ENCODE measurements around the gene NKX2-1.

- TF ChIP-seq, protein P1, sequence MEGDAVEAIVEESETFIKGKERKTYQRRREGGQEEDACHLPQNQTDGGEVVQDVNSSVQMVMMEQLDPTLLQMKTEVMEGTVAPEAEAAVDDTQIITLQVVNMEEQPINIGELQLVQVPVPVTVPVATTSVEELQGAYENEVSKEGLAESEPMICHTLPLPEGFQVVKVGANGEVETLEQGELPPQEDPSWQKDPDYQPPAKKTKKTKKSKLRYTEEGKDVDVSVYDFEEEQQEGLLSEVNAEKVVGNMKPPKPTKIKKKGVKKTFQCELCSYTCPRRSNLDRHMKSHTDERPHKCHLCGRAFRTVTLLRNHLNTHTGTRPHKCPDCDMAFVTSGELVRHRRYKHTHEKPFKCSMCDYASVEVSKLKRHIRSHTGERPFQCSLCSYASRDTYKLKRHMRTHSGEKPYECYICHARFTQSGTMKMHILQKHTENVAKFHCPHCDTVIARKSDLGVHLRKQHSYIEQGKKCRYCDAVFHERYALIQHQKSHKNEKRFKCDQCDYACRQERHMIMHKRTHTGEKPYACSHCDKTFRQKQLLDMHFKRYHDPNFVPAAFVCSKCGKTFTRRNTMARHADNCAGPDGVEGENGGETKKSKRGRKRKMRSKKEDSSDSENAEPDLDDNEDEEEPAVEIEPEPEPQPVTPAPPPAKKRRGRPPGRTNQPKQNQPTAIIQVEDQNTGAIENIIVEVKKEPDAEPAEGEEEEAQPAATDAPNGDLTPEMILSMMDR (IDR thresholded peaks at IDR 0.05), result no peak
- no peak for TF ChIP-seq POLR2A (IDR thresholded peaks at IDR 0.05)
Observed at GRCh38 chr14:36520601-36521525, 831 bp upstream of the NKX2-1 start.

All from testis (tissue), 2 donors.